PFSK-1 (cell line): ENCODE measurements around the gene FAM227B.

Experiments
- FOXP2 ChIP-seq: optimal IDR thresholded peaks from 2 replicates; pipeline ENCODE3; 2011; ENCODE audit warnings: borderline replicate concordance, control low read depth, inconsistent platforms; ENCODE audit not compliant: insufficient read depth; ENCODE audit errors: extremely low read length, extremely low read depth
- POLR2AphosphoS5 ChIP-seq: IDR thresholded peaks from 2 replicates; pipeline ENCODE4 v1.6.1; 2012; ENCODE audit warnings: low read depth, mild to moderate bottlenecking, control low read depth, low read length, moderate library complexity
- SIN3A ChIP-seq: IDR thresholded peaks from 2 replicates; pipeline ENCODE4 v1.6.1; 2012; ENCODE audit warnings: mild to moderate bottlenecking, low read length, moderate library complexity, borderline replicate concordance; ENCODE audit not compliant: insufficient read depth
- TAF1 ChIP-seq: IDR thresholded peaks from 2 replicates; pipeline ENCODE4 v1.6.1; 2012; ENCODE audit warnings: low read length, control low read depth, borderline replicate concordance; ENCODE audit not compliant: insufficient read depth
- TF ChIP-seq, protein P1 (sequence below), 2 experiments: IDR thresholded peaks; 2 replicates each; pipeline versions ENCODE4 v1.6.1 to v1.8.0; 2011 to 2012; ENCODE audit warnings: low read depth in 2 of 2, low read length in 2 of 2, control low read depth in 1 of 2, inconsistent platforms in 1 of 2, mild to moderate bottlenecking in 1 of 2, moderate library complexity in 1 of 2; ENCODE audit not compliant: insufficient read depth in 1 of 2

GRCh38 chr15:49494842-49495241 lies 125.8 kb downstream of the FAM227B start:
- no peak for TF ChIP-seq TAF1
- no peak for TF ChIP-seq POLR2AphosphoS5
- TF ChIP-seq SIN3A = no peak
- TF ChIP-seq, protein P1, sequence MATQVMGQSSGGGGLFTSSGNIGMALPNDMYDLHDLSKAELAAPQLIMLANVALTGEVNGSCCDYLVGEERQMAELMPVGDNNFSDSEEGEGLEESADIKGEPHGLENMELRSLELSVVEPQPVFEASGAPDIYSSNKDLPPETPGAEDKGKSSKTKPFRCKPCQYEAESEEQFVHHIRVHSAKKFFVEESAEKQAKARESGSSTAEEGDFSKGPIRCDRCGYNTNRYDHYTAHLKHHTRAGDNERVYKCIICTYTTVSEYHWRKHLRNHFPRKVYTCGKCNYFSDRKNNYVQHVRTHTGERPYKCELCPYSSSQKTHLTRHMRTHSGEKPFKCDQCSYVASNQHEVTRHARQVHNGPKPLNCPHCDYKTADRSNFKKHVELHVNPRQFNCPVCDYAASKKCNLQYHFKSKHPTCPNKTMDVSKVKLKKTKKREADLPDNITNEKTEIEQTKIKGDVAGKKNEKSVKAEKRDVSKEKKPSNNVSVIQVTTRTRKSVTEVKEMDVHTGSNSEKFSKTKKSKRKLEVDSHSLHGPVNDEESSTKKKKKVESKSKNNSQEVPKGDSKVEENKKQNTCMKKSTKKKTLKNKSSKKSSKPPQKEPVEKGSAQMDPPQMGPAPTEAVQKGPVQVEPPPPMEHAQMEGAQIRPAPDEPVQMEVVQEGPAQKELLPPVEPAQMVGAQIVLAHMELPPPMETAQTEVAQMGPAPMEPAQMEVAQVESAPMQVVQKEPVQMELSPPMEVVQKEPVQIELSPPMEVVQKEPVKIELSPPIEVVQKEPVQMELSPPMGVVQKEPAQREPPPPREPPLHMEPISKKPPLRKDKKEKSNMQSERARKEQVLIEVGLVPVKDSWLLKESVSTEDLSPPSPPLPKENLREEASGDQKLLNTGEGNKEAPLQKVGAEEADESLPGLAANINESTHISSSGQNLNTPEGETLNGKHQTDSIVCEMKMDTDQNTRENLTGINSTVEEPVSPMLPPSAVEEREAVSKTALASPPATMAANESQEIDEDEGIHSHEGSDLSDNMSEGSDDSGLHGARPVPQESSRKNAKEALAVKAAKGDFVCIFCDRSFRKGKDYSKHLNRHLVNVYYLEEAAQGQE (IDR thresholded peaks at IDR 0.05; ENCODE audit: insufficient read depth in 1 of 2, low read depth in 2 of 2, low read length in 2 of 2) = no peak
- no peak for TF ChIP-seq FOXP2
